DOHH2 (cell line): ENCODE measurements around the gene MYO6.
"Not testable (repeated sequence)": the region's sequence is repeated elsewhere in the genome, so short reads cannot be mapped to it uniquely, and the experiment has no call there.

ENCODE experiments used
- H3F3A ChIP-seq: fragments of 200-600 bp; sonication (generic), shearing (Covaris generic); 2 replicates; pipeline ENCODE4 v1.6.0; 2016; ENCODE audit warnings: antibody characterized with exemption, mild to moderate bottlenecking; ENCODE audit not compliant: control insufficient read depth, insufficient read depth
- H3K27ac ChIP-seq: fragments of 200-600 bp; sonication (generic); 2 replicates; pipeline ENCODE4 v1.5.1; 2014; ENCODE audit warnings: low read depth, mild to moderate bottlenecking, low read length, moderate library complexity
- H3K27me3 ChIP-seq: fragments of 200-600 bp; sonication (generic); 2 replicates; pipeline ENCODE4 v1.6.1; 2014; ENCODE audit warnings: mild to moderate bottlenecking, low read length, mixed read lengths; ENCODE audit not compliant: control insufficient read depth
- H3K36me3 ChIP-seq: fragments of 200-600 bp; sonication (generic); 2 replicates; pipeline ENCODE4 v1.6.1; 2014; ENCODE audit warnings: mild to moderate bottlenecking, low read length, moderate library complexity, mixed read lengths; ENCODE audit not compliant: control insufficient read depth
- H3K4me1 ChIP-seq: fragments of 200-600 bp; sonication (generic); 2 replicates; pipeline ENCODE4 v1.6.1; 2014; ENCODE audit warnings: mild to moderate bottlenecking, low read length, mixed read lengths; ENCODE audit not compliant: control insufficient read depth
- H3K4me2 ChIP-seq: fragments of 200-600 bp; sonication (generic); 2 replicates; pipeline ENCODE4 v1.6.0; 2014; ENCODE audit warnings: mild to moderate bottlenecking, low read length, moderate library complexity
- H3K4me3 ChIP-seq: fragments of 200-600 bp; sonication (generic); 2 replicates; pipeline ENCODE4 v1.5.1; 2014; ENCODE audit warnings: mild to moderate bottlenecking, low read length, mixed read lengths
- H3K79me2 ChIP-seq: fragments of 200-600 bp; sonication (generic); 2 replicates; pipeline ENCODE4 v1.6.1; 2014; ENCODE audit warnings: mild to moderate bottlenecking, low read length, mixed read lengths; ENCODE audit not compliant: control insufficient read depth
- H3K9me2 ChIP-seq: fragments of 200-600 bp; sonication (generic); replicated peaks from 2 replicates; pipeline ENCODE4 v1.6.1; 2014; ENCODE audit warnings: mild to moderate bottlenecking, low read length, mixed read lengths; ENCODE audit not compliant: control insufficient read depth
- H3K9me3 ChIP-seq: fragments of 200-600 bp; sonication (generic); 2 replicates; pipeline ENCODE4 v1.6.1; 2014; ENCODE audit warnings: antibody characterized with exemption, low read length, mixed read lengths; ENCODE audit not compliant: control insufficient read depth, insufficient read depth
- H4K20me1 ChIP-seq: fragments of 200-600 bp; sonication (generic); 2 replicates; pipeline ENCODE4 v1.6.0; 2014; ENCODE audit warnings: low read depth, mild to moderate bottlenecking, antibody characterized with exemption, low read length, moderate library complexity; ENCODE audit not compliant: control insufficient read depth, insufficient read depth
- EZH2phosphoT487 ChIP-seq: fragments of 200-600 bp; sonication (generic); IDR thresholded peaks from 2 replicates; pipeline ENCODE4 v1.6.1; 2017; ENCODE audit warnings: borderline replicate concordance, mild to moderate bottlenecking, antibody characterized with exemption, low read length, moderate library complexity, mixed read lengths
- TF ChIP-seq, protein P1 (sequence below): fragments of 200-600 bp; sonication (generic); IDR thresholded peaks from one replicate; pipeline ENCODE4 v1.5.1; 2014; ENCODE audit warnings: antibody characterized with exemption, mild to moderate bottlenecking, low read depth, low read length; ENCODE audit not compliant: poor library complexity, severe bottlenecking

The MYO6 gene

DNA sequence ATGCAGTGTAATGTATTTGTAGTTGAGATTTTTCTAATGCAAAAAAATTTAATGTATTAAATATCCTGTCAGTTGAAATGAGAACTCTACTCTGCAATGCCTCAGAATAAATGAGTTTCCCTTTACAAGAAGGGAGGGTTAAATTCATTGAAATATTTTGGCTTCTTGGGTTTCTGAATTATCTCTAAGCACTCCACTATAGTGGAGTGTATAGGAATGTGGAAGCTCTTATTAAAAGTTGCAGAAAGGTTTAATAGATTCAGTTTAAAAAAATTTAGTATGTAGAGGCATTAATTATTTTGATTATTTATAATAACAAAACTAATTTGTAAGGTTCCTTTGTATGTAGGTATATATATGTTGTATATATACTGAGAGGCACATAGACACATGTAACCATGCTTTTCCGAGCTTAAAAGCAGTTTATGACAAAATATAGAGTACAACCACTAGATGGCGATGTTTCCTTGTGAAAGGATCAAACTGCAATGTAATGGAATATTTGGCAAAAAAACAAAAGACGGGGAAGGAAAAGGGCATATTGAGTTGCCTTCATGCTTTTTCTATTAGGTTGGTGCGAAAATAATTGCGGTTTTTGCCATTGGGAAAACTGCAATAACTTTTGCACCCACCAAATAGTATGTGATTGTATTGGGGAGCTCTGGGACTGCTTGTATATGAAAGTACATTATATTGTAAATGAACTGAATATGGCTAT lies 144.2 kb downstream of the MYO6 start:
- no peak overlapping the region for H3K4me2 ChIP-seq
- no peak overlapping the region for H3K27ac ChIP-seq
- H3K9me2 ChIP-seq: no peaks in the 10 kb centered on the region
- no peaks in the 10 kb centered on the region for H3K4me1 ChIP-seq
- no peaks in the 10 kb centered on the region for H3K36me3 ChIP-seq
- TF ChIP-seq, protein P1, sequence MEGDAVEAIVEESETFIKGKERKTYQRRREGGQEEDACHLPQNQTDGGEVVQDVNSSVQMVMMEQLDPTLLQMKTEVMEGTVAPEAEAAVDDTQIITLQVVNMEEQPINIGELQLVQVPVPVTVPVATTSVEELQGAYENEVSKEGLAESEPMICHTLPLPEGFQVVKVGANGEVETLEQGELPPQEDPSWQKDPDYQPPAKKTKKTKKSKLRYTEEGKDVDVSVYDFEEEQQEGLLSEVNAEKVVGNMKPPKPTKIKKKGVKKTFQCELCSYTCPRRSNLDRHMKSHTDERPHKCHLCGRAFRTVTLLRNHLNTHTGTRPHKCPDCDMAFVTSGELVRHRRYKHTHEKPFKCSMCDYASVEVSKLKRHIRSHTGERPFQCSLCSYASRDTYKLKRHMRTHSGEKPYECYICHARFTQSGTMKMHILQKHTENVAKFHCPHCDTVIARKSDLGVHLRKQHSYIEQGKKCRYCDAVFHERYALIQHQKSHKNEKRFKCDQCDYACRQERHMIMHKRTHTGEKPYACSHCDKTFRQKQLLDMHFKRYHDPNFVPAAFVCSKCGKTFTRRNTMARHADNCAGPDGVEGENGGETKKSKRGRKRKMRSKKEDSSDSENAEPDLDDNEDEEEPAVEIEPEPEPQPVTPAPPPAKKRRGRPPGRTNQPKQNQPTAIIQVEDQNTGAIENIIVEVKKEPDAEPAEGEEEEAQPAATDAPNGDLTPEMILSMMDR: peak; percentile 76
- no peak for TF ChIP-seq EZH2phosphoT487
- H4K20me1 ChIP-seq: no peaks in the 10 kb centered on the region
- no peak overlapping the region for H3K4me3 ChIP-seq
- no peaks in the 10 kb centered on the region for H3K79me2 ChIP-seq
- no peaks in the 10 kb centered on the region for H3K27me3 ChIP-seq
- no peaks in the 10 kb centered on the region for H3F3A ChIP-seq
- H3K9me3 ChIP-seq: no peaks in the 10 kb centered on the region

DNA sequence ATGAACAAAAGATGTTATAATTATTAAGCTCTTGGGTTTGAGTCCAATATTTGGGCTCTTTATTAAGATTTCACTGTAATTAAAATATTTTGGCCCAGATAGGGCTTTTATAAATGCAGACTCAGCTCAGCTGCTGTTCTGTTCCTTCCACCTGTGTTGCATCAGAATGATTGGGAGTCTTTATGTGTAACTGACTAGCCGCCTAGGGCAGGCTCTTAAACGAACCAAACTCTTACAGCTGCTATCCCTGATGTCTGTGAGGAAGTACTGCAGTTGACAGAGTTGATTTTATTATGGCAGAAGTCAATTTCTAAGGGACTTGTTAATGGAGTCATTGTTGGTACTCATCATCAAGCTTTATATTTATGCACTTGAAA lies 144.7 kb downstream of the MYO6 start:
- no peak overlapping the region for H3K27ac ChIP-seq
- no peaks in the 10 kb centered on the region for H4K20me1 ChIP-seq
- no peaks in the 10 kb centered on the region for H3K9me3 ChIP-seq
- no peak overlapping the region for H3K4me2 ChIP-seq
- no peaks in the 10 kb centered on the region for H3K79me2 ChIP-seq
- no peaks in the 10 kb centered on the region for H3K27me3 ChIP-seq
- H3K4me3 ChIP-seq: no peak overlapping the region
- H3K36me3 ChIP-seq: no peaks in the 10 kb centered on the region
- H3K4me1 ChIP-seq: no peaks in the 10 kb centered on the region
- H3K9me2 ChIP-seq: no peaks in the 10 kb centered on the region
- TF ChIP-seq, protein P1: no peak
- no peak for TF ChIP-seq EZH2phosphoT487
- H3F3A ChIP-seq: no peaks in the 10 kb centered on the region

DNA sequence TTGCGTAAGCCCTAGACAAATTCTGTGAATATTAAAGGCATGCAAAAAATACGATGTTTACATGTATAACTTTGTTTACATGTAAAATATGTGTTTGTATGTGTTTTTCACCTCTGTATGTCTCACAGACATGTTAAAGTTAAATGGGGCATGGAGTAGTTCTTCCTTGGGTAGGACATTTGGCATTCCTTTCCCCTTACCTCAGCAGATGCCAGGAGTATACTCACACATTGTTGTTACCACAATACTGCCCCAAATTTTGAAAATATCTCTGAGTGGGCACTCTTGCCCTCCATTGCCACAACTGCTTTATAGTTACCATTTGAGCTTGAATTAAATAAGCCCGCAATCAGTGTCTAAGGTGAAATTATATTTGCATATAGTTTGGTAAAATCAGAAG lies 147.5 kb downstream of the MYO6 start:
- H3K27ac ChIP-seq: no peak overlapping the region
- no peaks in the 10 kb centered on the region for H3K4me1 ChIP-seq
- H3K27me3 ChIP-seq: no peaks in the 10 kb centered on the region
- no peaks in the 10 kb centered on the region for H3K36me3 ChIP-seq
- H3K9me3 ChIP-seq: no peaks in the 10 kb centered on the region
- no peaks in the 10 kb centered on the region for H3F3A ChIP-seq
- TF ChIP-seq, protein P1: no peak
- no peak for TF ChIP-seq EZH2phosphoT487
- H3K4me3 ChIP-seq: no peak overlapping the region
- H4K20me1 ChIP-seq: no peaks in the 10 kb centered on the region
- no peaks in the 10 kb centered on the region for H3K9me2 ChIP-seq
- no peak overlapping the region for H3K4me2 ChIP-seq
- H3K79me2 ChIP-seq: no peaks in the 10 kb centered on the region

DNA sequence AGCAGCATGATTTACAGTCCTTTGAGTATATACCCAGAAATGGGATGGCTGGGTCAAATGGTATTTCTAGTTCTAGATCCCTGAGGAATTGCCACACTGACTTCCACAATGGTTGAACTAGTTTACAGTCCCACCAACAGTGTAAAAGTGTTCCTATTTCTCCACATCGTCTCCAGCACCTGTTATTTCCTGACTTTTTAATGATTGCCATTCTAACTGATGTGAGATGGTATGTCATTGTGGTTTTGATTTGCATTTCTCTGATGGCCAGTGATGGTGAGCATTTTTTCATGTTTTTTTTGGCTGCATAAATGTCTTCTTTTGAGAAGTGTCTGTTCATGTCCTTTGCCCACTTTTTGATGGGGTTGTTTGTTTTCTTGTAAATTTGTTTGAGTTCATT lies 151.2 kb downstream of the MYO6 start:
- not testable (repeated sequence) for H3K36me3 ChIP-seq, H3K9me2 ChIP-seq, H3K27me3 ChIP-seq, H3K27ac ChIP-seq, H3K4me3 ChIP-seq, H4K20me1 ChIP-seq, H3K9me3 ChIP-seq, H3F3A ChIP-seq, H3K4me2 ChIP-seq, H3K79me2 ChIP-seq, H3K4me1 ChIP-seq

DNA sequence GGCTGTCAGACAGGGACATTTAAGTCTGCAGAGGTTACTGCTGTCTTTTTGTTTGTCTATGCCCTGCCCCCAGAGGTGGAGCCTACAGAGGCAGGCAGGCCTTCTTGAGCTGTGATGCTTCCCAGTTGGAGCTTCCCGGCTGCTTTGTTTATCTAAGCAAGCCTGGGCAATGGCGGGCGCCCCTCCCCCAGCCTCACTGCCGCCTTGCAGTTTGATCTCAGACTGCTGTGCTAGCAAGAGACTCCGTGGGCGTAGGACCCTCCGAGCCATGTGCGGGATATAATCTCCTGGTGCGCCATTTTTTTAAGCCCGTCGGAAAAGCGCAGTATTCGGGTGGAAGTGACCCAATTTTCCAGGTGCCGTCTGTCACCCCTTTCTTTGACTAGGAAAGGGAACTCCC lies 156.1 kb downstream of the MYO6 start:
- not testable (repeated sequence) for H3K4me2 ChIP-seq, H4K20me1 ChIP-seq, H3K36me3 ChIP-seq, H3K27me3 ChIP-seq, H3K4me1 ChIP-seq, H3K79me2 ChIP-seq, H3F3A ChIP-seq, H3K9me3 ChIP-seq, H3K9me2 ChIP-seq, H3K27ac ChIP-seq, H3K4me3 ChIP-seq
